Esophagus muscularis mucosa (tissue), 4 donors: ENCODE data around the gene KIAA0040. TPM values are rescaled to one million over a fixed set of nuclear protein-coding genes. Genes with fewer than 3 reads are reported as not detected.

ENCODE experiments used
- DNase-seq: peaks from one replicate; pipeline ENCODE4 v3.0.0-alpha.2; 2017; ENCODE audit errors: extremely low spot score
- H3K27ac ChIP-seq, 4 donors: fragments of 200-600 bp; sonication (generic); replicated peaks in 1 of 4; 1 replicate in 3 of 4; 2 replicates in 1 of 4; pipeline ENCODE4 v1.5.1; 2016 to 2019; ENCODE audit warnings: mild to moderate bottlenecking in 1 of 4
- H3K27me3 ChIP-seq, 4 donors: fragments of 200-600 bp; sonication (generic); one replicate each; pipeline versions ENCODE4 v1.5.1 to v1.6.0; 2016 to 2019
- H3K36me3 ChIP-seq, 4 donors: fragments of 200-600 bp; sonication (generic); one replicate each; pipeline ENCODE4 v1.5.1; 2016 to 2019
- H3K4me1 ChIP-seq, 4 donors: fragments of 200-600 bp; sonication (generic); one replicate each; pipeline ENCODE4 v1.5.1; 2016 to 2019
- H3K4me3 ChIP-seq, 4 donors: fragments of 200-600 bp; sonication (generic); 1 replicate in 2 of 4; 2 replicates in 2 of 4; pipeline ENCODE4 v1.5.1; 2016 to 2019; ENCODE audit warnings: mild to moderate bottlenecking in 4 of 4, moderate library complexity in 1 of 4
- H3K9me3 ChIP-seq, 4 donors: fragments of 200-600 bp; sonication (generic); 1 replicate in 3 of 4; 2 replicates in 1 of 4; pipeline ENCODE4 v1.5.1; 2016 to 2019
- CTCF ChIP-seq, 3 experiments: fragments of 200-600 bp in 2 of 3; fragments of 450-650 bp in 1 of 3; sonication (generic) in 2 of 3; IDR thresholded peaks; one replicate each; pipeline ENCODE4 v1.5.1; 2017 to 2019; ENCODE audit warnings: antibody characterized with exemption in 3 of 3, mild to moderate bottlenecking in 2 of 3, moderate library complexity in 1 of 3
- EP300 ChIP-seq: sonication (generic); formaldehyde crosslinking; IDR thresholded peaks from one replicate; pipeline ENCODE4 v1.6.1; 2017; ENCODE audit warnings: antibody characterized with exemption
- POLR2A ChIP-seq: fragments of 450-650 bp; IDR thresholded peaks from one replicate; pipeline ENCODE4 v1.6.1; 2017; ENCODE audit warnings: antibody characterized with exemption, moderate library complexity, mild to moderate bottlenecking, low read depth
- POLR2AphosphoS5 ChIP-seq, 2 donors: sonication (generic); formaldehyde crosslinking; IDR thresholded peaks; one replicate each; pipeline ENCODE4 v1.6.1; 2017; ENCODE audit warnings: antibody characterized with exemption in 2 of 2
- WGBS: methylation state at CpG from one replicate; pipeline ENCODE4 v1.1.5; 2018; 5-methylcytosine and 5-hydroxymethylcytosine counted together
- intact Hi-C: fragments of 100-400 bp; cut with DNase I; formaldehyde crosslinking; loops from one replicate; pipeline ENCODE4 v1.15.1; 2023
- total RNA-seq, 4 donors: library from RNA; depleted of rRNA; stranded (reverse); fragments of >200 nt; gene quantifications; one replicate each; pipeline versions ENCODE4 v1.1.0 to v1.2.1, GENCODE V29; 2016

Gene KIAA0040
- total RNA-seq, 4 donors from 2014 or later, result 37.0 to 109 (median 45.1) TPM

GRCh38 chr1:175154629-175155472 lies 37.7 kb downstream of the KIAA0040 start:
- Histone ChIP-seq H3K9me3 (no peaks in the 10 kb centered on the region), H3K4me1 (peaks cover 0 to 32% (median 26%) of the 10 kb centered on the region in 4 donors), H3K27ac (no peak overlapping the region), H3K27me3 (no peaks in the 10 kb centered on the region), H3K36me3 (peaks cover 0 to 17% (median 11%) of the 10 kb centered on the region in 4 donors), H3K4me3 (no peak overlapping the region)
- peak; percentile 95 for DNase-seq
- WGBS, result 31% methylated on average over 11 of the region's 11 CpGs
- intact Hi-C loops, result loop anchor here (1.0 to 10.0 kb wide), 3 partner anchors 37 to 920 kb away; partner anchors contain the start of gene KIAA0040
- no peak for TF ChIP-seq POLR2AphosphoS5 (IDR thresholded peaks at IDR 0.05)
- TF ChIP-seq CTCF (IDR thresholded peaks at IDR 0.05), result peak; percentile 85 to 92 (median 88)

- intact Hi-C loops, result loop anchor here (10.0 kb wide), 1 partner anchor 923 kb away; no protein-coding TSS in a partner anchor
- Histone ChIP-seq H3K9me3 (no peaks in the 10 kb centered on the region), H3K4me1 (peaks cover 0 to 40% (median 30%) of the 10 kb centered on the region in 4 donors), H3K36me3 (no peaks in the 10 kb centered on the region), H3K27ac (no peak overlapping the region), H3K27me3 (no peaks in the 10 kb centered on the region), H3K4me3 (no peak overlapping the region)
- DNase-seq, result no peak
- TF ChIP-seq POLR2AphosphoS5 (IDR thresholded peaks at IDR 0.05), result no peak
- TF ChIP-seq CTCF (IDR thresholded peaks at IDR 0.05), result peak; percentile 77 to 81 (median 80)
- WGBS, result 21% methylated on average over 15 of the region's 15 CpGs
These were observed 40.4 kb downstream of the KIAA0040 start for GRCh38 chr1:175152006-175152652.

GRCh38 chr1:175150596-175151319 lies 41.8 kb downstream of the KIAA0040 start:
- intact Hi-C loops, result loop anchor here (10.0 kb wide), 1 partner anchor 924 kb away; no protein-coding TSS in a partner anchor
- H3K4me3 ChIP-seq, result no peak overlapping the region
- TF ChIP-seq CTCF (IDR thresholded peaks at IDR 0.05), result no peak
- no peak for TF ChIP-seq POLR2A
- TF ChIP-seq EP300, result no peak
- no peak for TF ChIP-seq POLR2AphosphoS5 (IDR thresholded peaks at IDR 0.05)
- WGBS, result 57% methylated on average over 4 of the region's 9 CpGs
- no peak for DNase-seq
- H3K4me1 ChIP-seq, result peaks cover 5 to 49% (median 35%) of the 10 kb centered on the region in 4 donors
- no peaks in the 10 kb centered on the region for H3K9me3 ChIP-seq
- peak overlapping the region; percentile 58 to 71 (median 64) for H3K27ac ChIP-seq
- no peaks in the 10 kb centered on the region for H3K36me3 ChIP-seq
- no peaks in the 10 kb centered on the region for H3K27me3 ChIP-seq

- Histone ChIP-seq H3K9me3 (no peaks in the 10 kb centered on the region), H3K27me3 (no peaks in the 10 kb centered on the region), H3K4me3 (no peak overlapping the region), H3K36me3 (no peaks in the 10 kb centered on the region), H3K27ac (no peak overlapping the region), H3K4me1 (peaks cover 5 to 39% (median 32%) of the 10 kb centered on the region in 4 donors)
- 79% methylated on average over 7 of the region's 7 CpGs for WGBS
- DNase-seq, result no peak
- intact Hi-C loops, result no loop called here
- TF ChIP-seq POLR2A (no peak), CTCF (IDR thresholded peaks at IDR 0.05) (no peak), EP300 (no peak), POLR2AphosphoS5 (IDR thresholded peaks at IDR 0.05) (no peak)
These were observed 44.5 kb downstream of the KIAA0040 start for GRCh38 chr1:175148068-175148467.
